ENCODE data around the gene ARMH4. TPM values are rescaled to one million over a fixed set of nuclear protein-coding genes. Genes with fewer than 3 reads are reported as not detected.

The ARMH4 gene
- total RNA-seq, 1 experiment from 2014 or later = 42.6 TPM

DNA sequence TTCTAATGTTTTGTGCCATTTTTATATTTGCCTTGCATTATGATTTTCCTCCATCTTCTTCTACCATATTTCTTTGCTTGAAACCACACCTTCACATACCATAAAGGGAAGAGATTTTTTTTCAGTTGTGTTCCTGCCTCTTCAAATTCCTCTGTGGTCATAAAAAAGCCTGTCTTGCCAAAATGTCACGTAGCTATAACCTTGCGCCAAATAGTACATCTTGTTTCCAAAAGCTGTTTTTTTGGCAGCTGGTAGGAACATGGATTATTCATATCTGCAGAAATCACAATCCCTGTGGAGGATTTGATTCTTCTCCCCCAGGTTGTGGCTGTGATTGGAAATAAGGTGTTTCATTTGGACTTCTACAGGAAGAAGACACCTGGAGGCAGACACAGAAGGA, 152.5 kb downstream of the ARMH4 start:
- no peak overlapping the region for H3K9ac ChIP-seq (ENCODE audit: extremely low read depth, insufficient read length, low read length)
- TF ChIP-seq, protein P1, sequence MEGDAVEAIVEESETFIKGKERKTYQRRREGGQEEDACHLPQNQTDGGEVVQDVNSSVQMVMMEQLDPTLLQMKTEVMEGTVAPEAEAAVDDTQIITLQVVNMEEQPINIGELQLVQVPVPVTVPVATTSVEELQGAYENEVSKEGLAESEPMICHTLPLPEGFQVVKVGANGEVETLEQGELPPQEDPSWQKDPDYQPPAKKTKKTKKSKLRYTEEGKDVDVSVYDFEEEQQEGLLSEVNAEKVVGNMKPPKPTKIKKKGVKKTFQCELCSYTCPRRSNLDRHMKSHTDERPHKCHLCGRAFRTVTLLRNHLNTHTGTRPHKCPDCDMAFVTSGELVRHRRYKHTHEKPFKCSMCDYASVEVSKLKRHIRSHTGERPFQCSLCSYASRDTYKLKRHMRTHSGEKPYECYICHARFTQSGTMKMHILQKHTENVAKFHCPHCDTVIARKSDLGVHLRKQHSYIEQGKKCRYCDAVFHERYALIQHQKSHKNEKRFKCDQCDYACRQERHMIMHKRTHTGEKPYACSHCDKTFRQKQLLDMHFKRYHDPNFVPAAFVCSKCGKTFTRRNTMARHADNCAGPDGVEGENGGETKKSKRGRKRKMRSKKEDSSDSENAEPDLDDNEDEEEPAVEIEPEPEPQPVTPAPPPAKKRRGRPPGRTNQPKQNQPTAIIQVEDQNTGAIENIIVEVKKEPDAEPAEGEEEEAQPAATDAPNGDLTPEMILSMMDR (conservative IDR thresholded peaks at IDR 0.05) = no peak
- H3K18ac ChIP-seq (ENCODE audit: insufficient read length, low read depth, low read length) = no peak overlapping the region
- H2BK15ac ChIP-seq (ENCODE audit: low read depth, low read length) = no peak overlapping the region
- WGBS (ENCODE audit: extremely low coverage, insufficient read length, low lambda C conversion rate) = no CpG with 5 or more reads among the region's 2 CpGs
- H3K27ac ChIP-seq (ENCODE audit: insufficient read length, low read depth, low read length) = no peak overlapping the region
- H3K56ac ChIP-seq (ENCODE audit: insufficient read length, low read depth, low read length) = no peak overlapping the region
- Mint-ChIP-seq H3K9me3 (no peaks in the 10 kb centered on the region), H3K36me3 (ENCODE audit: insufficient read depth in 1 of 3, low read depth in 3 of 3) (no peaks in the 10 kb centered on the region), H3K4me3 (no peak overlapping the region), H3K4me1 (no peaks in the 10 kb centered on the region), H3K27me3 (ENCODE audit: low read depth) (no peaks in the 10 kb centered on the region), H3K27ac (no peak overlapping the region)
- H3K79me2 ChIP-seq (ENCODE audit: insufficient read depth, low read length) = no peaks in the 10 kb centered on the region
- H4K5ac ChIP-seq (ENCODE audit: insufficient read length, low read depth, low read length) = no peak overlapping the region
- no peak overlapping the region for H2AFZ ChIP-seq (ENCODE audit: low read length)
- no peaks in the 10 kb centered on the region for H3K27me3 ChIP-seq (ENCODE audit: insufficient read depth, low read length)
- H2BK5ac ChIP-seq (ENCODE audit: insufficient read length, low read length) = no peak overlapping the region
- no peak overlapping the region for H2BK120ac ChIP-seq (ENCODE audit: low read depth, low read length, poor library complexity, severe bottlenecking)
- H3K4me2 ChIP-seq (ENCODE audit: insufficient read depth, insufficient read length, low read length) = no peak overlapping the region
- no peak overlapping the region for H2AK5ac ChIP-seq (ENCODE audit: insufficient read length, low read length)
- H4K91ac ChIP-seq (ENCODE audit: insufficient read length, low read depth, low read length) = no peak overlapping the region
- no peak overlapping the region for H4K8ac ChIP-seq (replicated peaks; ENCODE audit: insufficient read length, low read depth, low read length)
- H3K79me1 ChIP-seq (ENCODE audit: insufficient read depth, low read depth, low read length, poor library complexity, severe bottlenecking) = no peaks in the 10 kb centered on the region
- no peaks in the 10 kb centered on the region for H3K9me3 ChIP-seq (ENCODE audit: control insufficient read depth, low read depth, low read length)
- H3K23ac ChIP-seq (ENCODE audit: insufficient read length, low read depth, low read length) = no peak overlapping the region
- no peak overlapping the region for H3K14ac ChIP-seq (ENCODE audit: insufficient read depth, low read length)
- DNase-seq = no peak
- no peak overlapping the region for H2BK20ac ChIP-seq (ENCODE audit: low read depth, low read length, poor library complexity, severe bottlenecking)
- no peak overlapping the region for H3T11ph ChIP-seq (ENCODE audit: low read length)
- no peaks in the 10 kb centered on the region for H3K23me2 ChIP-seq (ENCODE audit: insufficient read length, low read depth, low read length, poor library complexity, severe bottlenecking)
- no peaks in the 10 kb centered on the region for H4K20me1 ChIP-seq (ENCODE audit: control insufficient read depth, insufficient read depth, insufficient read length)
- no peaks in the 10 kb centered on the region for H3K4me1 ChIP-seq (ENCODE audit: insufficient read depth, low read length)
- no peak overlapping the region for H2BK12ac ChIP-seq (ENCODE audit: insufficient read length, low read depth, low read length)
- no peak overlapping the region for H3K4ac ChIP-seq (ENCODE audit: low read depth, low read length)

Data from H9 (cell line).